HG02798 (cell line): ENCODE data around the gene SPEM3.
A peak's percentile ranks its signal among the peaks of the same experiment; 100 is the strongest.

ENCODE experiments used
- ATAC-seq: cut with Tn5 transposase; IDR thresholded peaks from one replicate; pipeline ENCODE4 v1.9.1; 2021; ENCODE audit warnings: mild to moderate bottlenecking; ENCODE audit not compliant: unreplicated experiment, poor library complexity

Gene SPEM3

GRCh38 chr17:7440113-7440833 is 11.6 kb downstream of the SPEM3 start:
- no peak for ATAC-seq

- ATAC-seq: no peak
Observed at GRCh38 chr17:7440834-7441195, 12.2 kb downstream of the SPEM3 start.

GRCh38 chr17:7441266-7441665 is 12.6 kb downstream of the SPEM3 start:
- no peak for ATAC-seq

- no peak for ATAC-seq
Observed at GRCh38 chr17:7442142-7442541, 13.5 kb downstream of the SPEM3 start.

- no peak for ATAC-seq
Observed at GRCh38 chr17:7443499-7444485, 15.1 kb downstream of the SPEM3 start.

- ATAC-seq: peak; percentile 62
Observed at GRCh38 chr17:7444682-7445618, 16.3 kb downstream of the SPEM3 start, which contains the start of gene CHRNB1. TSS of gene CHRNB1 (plus strand) at chr17:7445061. CDS start at chr17:7445128, 67 bp downstream.

- peak; percentile 13 for ATAC-seq
Observed at GRCh38 chr17:7445619-7445968, 16.9 kb downstream of the SPEM3 start.

- ATAC-seq: no peak
Observed at GRCh38 chr17:7448461-7448860, 19.8 kb downstream of the SPEM3 start.

GRCh38 chr17:7459961-7460545 is 31.4 kb downstream of the SPEM3 start:
- no peak for ATAC-seq

- ATAC-seq: no peak
Observed at GRCh38 chr17:7460850-7461660, 32.4 kb downstream of the SPEM3 start.

- ATAC-seq: no peak
Observed at GRCh38 chr17:7462474-7463371, 34.1 kb downstream of the SPEM3 start.

GRCh38 chr17:7463372-7463846 is 34.8 kb downstream of the SPEM3 start:
- no peak for ATAC-seq

- no peak for ATAC-seq
Observed at GRCh38 chr17:7464081-7464480, 35.4 kb downstream of the SPEM3 start.

GRCh38 chr17:7465597-7466275 is 37.1 kb downstream of the SPEM3 start:
- no peak for ATAC-seq

- ATAC-seq: no peak
Observed at GRCh38 chr17:7466318-7466638, 37.6 kb downstream of the SPEM3 start.

- no peak for ATAC-seq
Observed at GRCh38 chr17:7466639-7467341, 38.1 kb downstream of the SPEM3 start.

GRCh38 chr17:7467498-7467897 is 38.8 kb downstream of the SPEM3 start:
- no peak for ATAC-seq
